Testis (tissue), 3 donors: ENCODE measurements around the gene CD9. TPM values are rescaled to one million over a fixed set of nuclear protein-coding genes. Genes with fewer than 3 reads are reported as not detected.

ENCODE experiments used
- DNase-seq: peaks from one replicate; pipeline ENCODE4 v3.0.0-alpha.2; 2019
- H3K27ac ChIP-seq, 2 donors: fragments of 200-600 bp; sonication (generic); one replicate each; pipeline ENCODE4 v1.5.1; 2019
- H3K27me3 ChIP-seq: fragments of 200-600 bp; sonication (generic); one replicate; pipeline ENCODE4 v1.5.1; 2019
- H3K36me3 ChIP-seq: fragments of 200-600 bp; sonication (generic); one replicate; pipeline ENCODE4 v1.5.1; 2017; ENCODE audit warnings: low read depth; ENCODE audit errors: missing control alignments
- H3K4me1 ChIP-seq: fragments of 200-600 bp; sonication (generic); one replicate; pipeline ENCODE4 v1.5.1; 2019
- H3K4me3 ChIP-seq, 2 donors: fragments of 200-600 bp; sonication (generic); one replicate each; pipeline ENCODE4 v1.5.1; 2017 to 2019
- H3K9me3 ChIP-seq: fragments of 200-600 bp; sonication (generic); one replicate; pipeline ENCODE4 v1.5.1; 2017
- CTCF ChIP-seq, 3 experiments: fragments of 450-650 bp in 2 of 3; fragments of 200-600 bp in 1 of 3; sonication (generic) in 1 of 3; IDR thresholded peaks; one replicate each; pipeline ENCODE4 v1.5.1; 2016 to 2019; ENCODE audit warnings: antibody characterized with exemption in 3 of 3, mild to moderate bottlenecking in 2 of 3, moderate library complexity in 1 of 3
- POLR2A ChIP-seq: fragments of 450-650 bp; IDR thresholded peaks from one replicate; pipeline ENCODE4 v1.6.1; 2017; ENCODE audit warnings: antibody characterized with exemption, mild to moderate bottlenecking, moderate library complexity
- WGBS, 2 donors: methylation state at CpG; one replicate each; pipeline ENCODE4 v1.1.5; 2018; 5-methylcytosine and 5-hydroxymethylcytosine counted together
- intact Hi-C: fragments of 100-400 bp; cut with DNase I; formaldehyde crosslinking; loops from one replicate; pipeline ENCODE4 v1.15.1; 2023; ENCODE audit warnings: low total_unique reads
- polyA plus RNA-seq: library from polyadenylated mRNA; stranded (reverse); fragments of 350-450 nt; fragmentation: Illumina TruSeq; extraction: RNeasy Lipid Tissue Mini Kit (QIAGEN cat#74804); gene quantifications from one replicate; pipeline ENCODE4 v1.2.3, GENCODE V29; 2014; ENCODE audit warnings: low read depth, low replicate concordance; ENCODE audit not compliant: insufficient read depth
- total RNA-seq, 2 donors: library from RNA; depleted of rRNA; stranded (reverse); fragments of >200 nt; gene quantifications; one replicate each; pipeline ENCODE4 v1.2.3, GENCODE V29; 2016

The CD9 gene
- total and polyA plus RNA-seq, 3 donors from 2014 or later = 31.2 to 94.2 (median 53.1) TPM

- no peaks in the 10 kb centered on the region for H3K36me3 ChIP-seq
- intact Hi-C loops = loop anchor here (10.0 kb wide), 1 partner anchor 134 kb away; no protein-coding TSS in a partner anchor
- TF ChIP-seq POLR2A (no peak), CTCF (IDR thresholded peaks at IDR 0.05) (no peak)
- no peak overlapping the region for H3K27ac ChIP-seq
- no peaks in the 10 kb centered on the region for H3K9me3 ChIP-seq
- 85 to 88% methylated on average over 6 of the region's 6 CpGs for WGBS, 2 donors
- H3K4me3 ChIP-seq = no peak overlapping the region
- DNase-seq = no peak
- H3K4me1 ChIP-seq = peaks cover 3% of the 10 kb centered on the region
- H3K27me3 ChIP-seq = no peaks in the 10 kb centered on the region
These were observed 1.6 kb upstream of the CD9 start for GRCh38 chr12:6198556-6198955.

- H3K4me3 ChIP-seq = peak overlapping the region in 1 of 2 donors; percentile 82
- 26 to 39% methylated on average over 10 of the region's 10 CpGs for WGBS, 2 donors
- no peak for DNase-seq
- no peak for TF ChIP-seq POLR2A
- intact Hi-C loops = loop anchor here (10.0 kb wide), 1 partner anchor 134 kb away; no protein-coding TSS in a partner anchor
- no peaks in the 10 kb centered on the region for H3K36me3 ChIP-seq
- H3K9me3 ChIP-seq = no peaks in the 10 kb centered on the region
- no peaks in the 10 kb centered on the region for H3K27me3 ChIP-seq
- H3K4me1 ChIP-seq = peaks cover 3% of the 10 kb centered on the region
- peak overlapping the region; percentile 56 to 83 for H3K27ac ChIP-seq
These were observed 1.1 kb upstream of the CD9 start for GRCh38 chr12:6198985-6199530.

- WGBS, 2 donors = 8 to 16% methylated on average over 18 to 33 of the region's 42 CpGs
- Histone ChIP-seq H3K4me3 (peak overlapping the region; percentile 69 to 82), H3K27me3 (no peaks in the 10 kb centered on the region), H3K9me3 (no peaks in the 10 kb centered on the region), H3K4me1 (peaks cover 6% of the 10 kb centered on the region), H3K36me3 (no peaks in the 10 kb centered on the region), H3K27ac (peak overlapping the region; percentile 56 to 83)
- peak; percentile 56 for DNase-seq
- TF ChIP-seq CTCF (IDR thresholded peaks at IDR 0.05) (no peak), POLR2A (no peak)
- intact Hi-C loops = loop anchor here (10.0 kb wide), 1 partner anchor 135 kb away; no protein-coding TSS in a partner anchor
These were observed 507 bp upstream of the CD9 start for GRCh38 chr12:6199531-6200255.

- 1 to 9% methylated on average over 8 to 15 of the region's 15 CpGs for WGBS, 2 donors
- Histone ChIP-seq H3K4me1 (peaks cover 17% of the 10 kb centered on the region), H3K36me3 (no peaks in the 10 kb centered on the region), H3K9me3 (no peaks in the 10 kb centered on the region), H3K4me3 (peak overlapping the region; percentile 69 to 82), H3K27me3 (no peaks in the 10 kb centered on the region), H3K27ac (peak overlapping the region; percentile 79 to 83)
- intact Hi-C loops = no loop called here
- no peak for TF ChIP-seq CTCF (IDR thresholded peaks at IDR 0.05)
- no peak for TF ChIP-seq POLR2A
- no peak for DNase-seq
These were observed 1.0 kb downstream of the CD9 start for GRCh38 chr12:6201213-6201608.

- TF ChIP-seq POLR2A (no peak), CTCF (IDR thresholded peaks at IDR 0.05) (no peak)
- no peaks in the 10 kb centered on the region for H3K27me3 ChIP-seq
- H3K27ac ChIP-seq = peak overlapping the region in 1 of 2 donors; percentile 83
- no peak for DNase-seq
- H3K4me3 ChIP-seq = no peak overlapping the region
- H3K4me1 ChIP-seq = peaks cover 22% of the 10 kb centered on the region
- intact Hi-C loops = loop anchor here (2.0 kb wide), 1 partner anchor 79 kb away; no protein-coding TSS in a partner anchor
- no peaks in the 10 kb centered on the region for H3K9me3 ChIP-seq
- WGBS, 2 donors = 77 to 89% methylated on average over 3 of the region's 3 CpGs
- no peaks in the 10 kb centered on the region for H3K36me3 ChIP-seq
These were observed 1.6 kb downstream of the CD9 start for GRCh38 chr12:6201826-6202225.
